NCI-H748 treated with DMSO at 0.1 percent for 48 hours (cell line): Measurements from ENCODE around the gene DOK4.

Source experiments
- DNase-seq: peaks from one replicate; lab custom pipeline; 2025; lab: John Stamatoyannopoulos, UW

DOK4 gene

DNA sequence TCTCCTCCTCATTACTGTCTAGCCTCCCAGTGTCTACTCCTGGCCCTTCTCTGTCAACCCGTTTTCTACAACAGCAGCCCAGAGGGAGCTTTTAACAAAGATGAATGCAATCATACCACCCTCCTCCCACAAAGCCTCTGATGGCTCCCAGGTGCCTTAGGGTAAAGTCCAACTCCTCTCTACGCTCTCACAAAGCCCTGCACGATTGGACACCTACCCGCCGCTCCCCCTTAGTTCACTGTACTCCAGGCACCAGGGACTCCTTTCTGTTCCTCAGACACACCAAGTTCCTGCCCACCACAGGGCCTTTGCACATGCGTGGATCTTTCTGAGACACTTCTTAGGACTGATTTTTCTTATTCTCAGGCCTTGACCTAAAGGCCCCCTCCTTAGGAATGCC is 32.6 kb upstream of the DOK4 start:
- no peak for DNase-seq

DNA sequence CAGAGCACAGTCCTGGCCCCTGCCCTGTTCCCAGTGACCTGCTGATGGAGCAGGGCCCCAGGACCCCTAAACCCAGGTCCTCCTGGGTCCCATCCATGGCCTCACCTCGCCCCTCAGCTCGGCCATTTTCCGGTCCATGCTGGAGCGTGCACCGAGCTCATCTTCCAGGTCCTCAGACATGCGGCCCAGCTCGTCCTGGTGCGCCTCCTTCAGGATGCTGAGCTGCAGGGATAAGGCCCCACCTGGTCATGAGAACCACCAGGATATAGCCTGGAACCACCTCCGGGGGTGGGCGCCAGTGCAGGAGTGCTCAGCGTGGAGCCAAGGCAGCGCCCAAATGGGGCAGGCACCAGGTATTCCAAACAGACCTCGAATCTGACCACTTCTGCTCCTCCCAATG is 32.2 kb upstream of the DOK4 start:
- DNase-seq = no peak

DNA sequence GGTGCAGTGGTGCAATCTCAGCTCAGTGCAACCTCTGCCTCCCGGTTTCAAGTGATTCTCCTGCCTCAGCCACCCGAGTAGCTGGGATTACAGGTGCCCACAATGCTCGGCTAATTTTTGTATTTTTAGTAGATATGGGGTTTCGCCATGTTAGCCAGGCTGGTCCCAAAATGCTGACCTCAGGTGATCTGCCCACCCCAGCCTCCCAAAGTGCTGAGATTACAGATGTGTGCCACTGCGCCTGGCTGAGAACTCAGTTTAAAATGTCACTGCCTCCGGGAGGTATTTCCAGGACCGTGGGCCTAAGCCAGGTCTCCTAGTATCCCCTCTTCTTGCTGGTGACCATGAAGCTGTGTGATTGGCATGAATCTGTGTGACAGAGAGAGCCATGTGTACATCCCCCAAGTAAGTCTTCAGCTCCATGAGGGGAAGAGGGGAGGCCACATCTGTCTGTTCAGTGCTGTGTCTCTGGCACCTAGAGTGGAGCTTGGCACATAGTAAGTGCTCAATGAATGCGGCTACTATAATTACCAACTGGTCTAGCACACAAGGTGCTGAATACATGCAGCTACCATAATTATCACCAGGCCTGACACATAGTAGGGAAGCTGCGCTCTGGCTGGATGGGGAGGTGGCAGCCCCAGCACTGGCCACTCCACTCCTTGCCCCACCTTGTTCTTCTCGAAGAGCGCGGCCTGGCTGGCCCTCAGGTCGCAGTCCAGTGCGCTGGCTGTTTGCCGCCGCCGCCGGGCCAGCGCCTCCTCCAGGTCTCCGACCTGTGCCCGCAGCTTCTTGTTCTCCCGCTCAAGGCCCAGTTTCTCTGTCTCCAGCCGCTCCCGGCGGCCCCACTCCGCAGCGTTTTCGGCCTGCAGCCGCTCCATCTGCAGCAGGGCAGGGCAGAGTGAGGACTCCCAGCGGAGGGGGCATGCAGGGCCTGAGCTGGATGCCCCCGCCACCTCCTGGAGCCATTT is 31.4 kb upstream of the DOK4 start:
- DNase-seq = no peak

DNA sequence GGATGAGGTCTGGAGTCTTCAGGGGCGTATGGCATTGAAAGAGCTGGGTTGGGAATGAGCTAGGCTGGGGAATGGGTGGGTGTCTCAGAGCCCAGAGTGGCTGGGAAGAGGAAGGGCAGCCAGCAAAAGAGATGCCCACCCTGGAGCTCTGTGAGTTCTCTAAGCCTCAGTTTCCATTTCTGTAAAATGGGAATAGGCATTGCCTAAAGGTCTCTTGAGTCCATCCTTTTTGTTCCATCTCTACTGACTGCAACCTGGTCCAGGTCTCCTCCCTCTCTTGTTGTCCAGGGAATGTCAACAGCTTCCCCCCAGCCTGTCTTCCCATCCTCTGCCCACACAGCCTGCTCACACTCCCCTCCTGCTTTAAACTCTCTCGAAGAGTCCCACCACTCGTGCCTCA is 30.5 kb upstream of the DOK4 start:
- DNase-seq = no peak

DNA sequence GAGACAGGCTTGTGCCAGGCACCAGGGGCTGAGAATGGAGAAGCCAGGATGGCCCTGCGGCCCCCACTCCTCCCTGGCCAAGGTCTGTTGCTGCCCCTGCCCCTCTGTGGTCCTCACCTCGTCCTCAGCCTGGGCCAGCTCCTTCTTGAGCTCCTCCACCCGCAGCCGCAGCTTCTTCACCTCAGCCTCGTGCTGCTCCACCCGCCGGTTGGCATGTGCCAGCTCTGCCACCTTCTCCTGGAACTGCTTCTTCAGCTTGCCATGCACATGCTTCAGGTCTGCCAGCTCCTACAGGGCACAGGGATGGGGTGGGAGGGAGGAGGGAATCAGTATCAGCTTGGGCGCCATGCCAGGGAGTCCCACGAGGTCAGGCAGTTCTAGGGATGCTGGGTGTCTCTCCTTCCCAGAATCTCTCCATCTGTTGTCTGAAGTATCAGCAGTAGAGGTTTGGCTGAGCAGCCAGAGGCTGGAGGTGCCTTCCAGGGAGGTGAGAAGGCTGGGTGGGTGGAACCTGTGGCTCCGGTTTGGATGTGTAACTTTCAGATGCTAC is 30.0 kb upstream of the DOK4 start:
- DNase-seq = no peak

DNA sequence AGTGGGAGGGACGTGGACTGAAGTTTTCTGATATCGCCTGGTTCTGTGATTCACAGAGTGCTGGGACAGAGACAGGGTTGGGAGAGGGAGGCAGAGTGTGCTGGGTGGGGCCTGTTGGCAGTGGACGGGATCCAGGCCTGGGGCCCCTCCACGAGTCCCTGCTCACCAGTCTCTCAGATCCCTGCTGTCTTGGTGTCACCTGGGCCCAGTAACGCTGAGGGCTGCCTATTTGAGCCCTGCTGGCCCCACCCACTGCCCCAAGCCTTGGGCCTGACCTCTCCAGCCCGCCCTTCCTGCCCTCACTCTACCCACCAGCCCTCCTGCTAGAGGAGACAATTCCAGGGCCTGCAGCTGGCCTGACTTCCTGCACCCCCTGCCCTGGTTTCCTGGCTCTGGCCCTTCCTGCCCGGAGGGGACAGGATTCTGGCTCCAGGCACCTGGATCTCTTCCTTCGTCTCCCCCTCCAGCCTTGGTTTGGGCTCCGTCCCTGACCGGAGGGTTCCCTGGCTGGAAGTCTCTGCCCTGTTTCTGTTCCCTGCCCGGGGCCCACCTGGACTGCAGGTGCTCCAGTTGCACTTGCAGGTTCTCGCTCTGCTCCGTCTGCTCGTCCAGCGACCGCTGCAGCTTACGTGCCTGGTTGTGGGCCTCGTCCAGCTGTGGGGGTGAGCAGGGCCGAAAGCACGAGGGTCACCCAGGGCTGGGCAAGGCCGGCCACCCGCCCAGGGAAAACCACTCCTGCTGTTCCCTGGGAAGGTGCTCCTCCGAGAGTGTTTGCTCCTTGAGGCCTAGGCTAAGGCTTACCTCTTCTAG is 28.7 kb upstream of the DOK4 start:
- DNase-seq = no peak

DNA sequence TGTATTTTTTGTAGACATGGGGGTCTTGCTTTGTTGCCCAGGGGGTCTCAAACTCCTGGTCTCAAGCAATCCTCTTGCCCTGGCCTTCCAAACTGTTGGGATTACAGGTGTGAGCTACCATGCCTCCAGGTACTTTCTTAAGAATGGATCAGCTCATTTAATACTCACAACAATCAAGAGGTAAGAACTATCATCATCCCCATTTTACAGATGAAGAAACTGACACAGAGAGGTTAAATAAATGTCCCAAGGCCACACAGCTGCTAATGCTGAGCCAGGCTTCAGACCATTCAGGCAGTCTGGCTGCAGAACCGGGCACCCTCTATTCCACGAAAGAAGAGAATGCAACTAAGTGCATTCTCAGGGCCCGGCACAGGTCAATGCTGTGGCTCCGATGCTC is 28.1 kb upstream of the DOK4 start:
- DNase-seq = no peak

DNA sequence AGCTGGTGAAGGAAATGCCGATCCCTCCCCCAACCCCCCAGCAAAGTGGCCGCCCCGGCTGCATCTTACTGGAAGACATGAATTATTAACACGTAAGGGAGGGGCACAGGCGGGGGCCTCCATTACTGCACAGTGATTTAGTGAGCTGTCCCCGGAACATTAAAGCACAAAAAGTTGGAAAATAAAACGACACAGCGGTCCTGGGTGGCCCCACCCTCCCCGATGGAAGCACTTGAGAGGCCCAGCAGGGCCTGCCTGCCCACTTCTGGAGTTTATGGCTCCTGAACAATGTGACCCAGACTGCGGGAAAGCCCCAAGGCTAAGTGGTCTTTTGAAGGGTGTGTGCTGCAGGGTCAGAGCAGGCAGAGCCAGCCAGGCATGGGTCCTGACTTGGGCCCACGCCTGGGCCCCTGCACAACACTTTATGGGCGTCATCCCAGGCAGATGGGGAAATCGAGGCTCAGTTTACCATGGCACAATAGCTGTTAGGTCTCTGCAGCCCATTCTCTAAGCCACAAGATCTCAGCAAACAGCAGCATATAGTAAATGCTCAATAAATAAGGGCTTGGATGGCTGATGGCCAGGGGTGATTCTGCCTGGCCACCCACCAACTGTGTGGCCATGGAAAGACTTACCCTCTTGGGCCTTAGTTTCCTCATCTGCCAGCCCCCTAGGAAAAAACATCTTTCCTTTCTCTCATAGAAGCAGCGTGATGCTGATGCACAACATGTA is 27.2 kb upstream of the DOK4 start:
- no peak for DNase-seq

DNA sequence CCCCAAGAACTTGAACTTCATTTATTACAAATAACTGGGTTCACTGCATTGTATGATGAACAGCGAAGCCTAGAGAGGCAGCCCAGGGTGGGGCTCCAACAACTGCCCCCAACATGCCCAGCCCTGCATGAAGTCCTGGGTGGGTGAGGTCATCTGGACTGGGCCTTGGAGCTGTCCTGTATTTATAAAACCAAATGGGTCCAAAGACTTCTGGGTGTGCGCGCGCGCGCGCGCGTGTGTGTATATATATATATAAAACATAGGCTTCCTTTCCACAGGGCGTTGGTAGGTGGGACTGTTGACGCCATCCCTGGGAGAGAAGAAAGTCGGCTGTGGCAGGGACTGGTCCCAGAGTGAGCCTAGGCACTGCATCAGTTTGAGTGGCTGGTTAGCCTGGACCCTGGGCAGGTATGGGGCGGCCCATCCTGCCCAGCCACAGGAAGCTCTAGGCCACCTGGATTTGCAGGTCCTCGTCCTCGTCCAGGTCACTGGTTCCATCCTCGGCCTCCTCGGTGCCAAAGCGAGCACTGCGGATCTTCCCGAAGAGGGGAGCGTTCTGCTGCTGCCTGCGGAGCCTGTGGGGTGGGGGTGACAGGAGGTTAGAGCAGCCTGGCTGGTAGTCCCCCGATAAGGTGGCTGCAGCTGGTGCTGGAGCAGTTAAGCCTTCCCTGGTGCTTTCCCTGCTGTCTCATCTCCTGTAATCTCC is 26.2 kb upstream of the DOK4 start:
- no peak for DNase-seq

DNA sequence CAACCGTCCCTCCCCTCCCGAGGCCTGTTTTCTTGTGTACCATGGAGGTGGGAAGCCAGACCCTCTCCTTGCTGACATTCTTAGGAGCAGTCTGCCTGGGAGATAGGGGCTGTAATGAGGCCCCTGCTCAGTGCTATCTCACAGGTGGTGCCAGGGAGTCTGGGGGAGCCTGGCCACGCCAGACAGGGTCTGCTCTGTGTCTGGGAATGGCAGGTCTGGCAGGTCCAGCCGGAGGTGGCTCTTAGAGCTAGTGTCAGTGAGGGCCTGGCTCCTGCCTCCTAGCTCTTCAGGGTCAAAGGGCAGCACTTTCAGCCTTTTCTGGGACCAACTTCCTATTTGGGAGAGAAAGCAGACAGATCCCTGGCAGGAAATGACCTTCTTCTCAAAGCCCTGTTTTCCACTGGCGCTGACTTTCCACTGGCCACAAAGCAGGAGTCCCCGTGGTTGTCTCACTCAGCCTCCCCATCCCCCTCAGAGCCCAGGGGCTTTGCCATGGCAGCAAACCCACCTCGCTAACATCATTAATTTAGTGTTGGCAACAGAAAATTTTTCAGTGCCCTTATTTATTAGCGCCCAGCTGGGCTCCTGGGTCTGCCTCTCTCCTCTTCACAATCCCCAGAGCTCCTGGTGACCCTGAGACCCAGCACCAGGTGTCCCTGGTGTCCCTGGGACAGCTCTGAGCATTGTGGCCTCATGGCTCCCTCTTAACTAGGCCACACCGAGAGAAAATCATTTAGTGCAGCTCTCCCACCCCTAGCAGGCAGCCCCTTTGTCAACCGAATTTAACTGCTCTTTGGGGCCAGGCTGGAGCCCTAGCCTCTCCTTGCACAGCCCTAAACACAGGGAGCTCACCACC is 24.0 kb upstream of the DOK4 start:
- DNase-seq = no peak

DNA sequence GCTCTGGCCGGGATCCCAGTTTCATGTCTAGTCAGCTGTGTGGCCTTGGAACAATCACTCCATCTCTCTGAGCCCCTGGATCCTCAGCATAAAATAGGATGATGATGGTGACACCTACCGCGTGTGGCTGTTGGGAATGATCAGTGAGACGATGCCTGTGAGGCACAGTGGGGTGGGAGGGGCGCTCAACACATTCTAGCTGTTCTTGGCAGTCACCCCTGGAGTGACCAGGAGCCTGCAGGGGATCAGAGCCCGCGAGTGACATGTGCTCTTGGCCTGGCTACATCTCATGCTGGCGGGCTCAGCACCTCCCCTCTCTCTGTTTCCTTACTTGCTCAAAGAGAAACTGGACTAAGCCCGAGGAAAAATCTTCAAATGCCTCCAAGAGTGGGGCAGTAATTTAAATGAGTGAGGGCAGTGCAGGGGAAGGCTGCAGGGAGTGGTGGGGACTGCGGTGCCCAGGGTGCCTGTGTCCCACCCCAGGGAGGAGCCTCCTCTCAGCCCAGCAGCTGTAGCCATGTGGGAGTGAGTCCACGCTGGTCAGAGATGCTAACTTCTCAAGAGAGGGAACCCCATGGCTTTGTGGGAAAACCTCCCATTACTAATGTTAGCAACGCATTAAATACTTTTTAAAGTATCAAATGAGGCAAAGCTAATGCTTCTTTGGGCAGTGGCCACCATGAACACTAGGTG is 23.1 kb upstream of the DOK4 start:
- DNase-seq = no peak

DNA sequence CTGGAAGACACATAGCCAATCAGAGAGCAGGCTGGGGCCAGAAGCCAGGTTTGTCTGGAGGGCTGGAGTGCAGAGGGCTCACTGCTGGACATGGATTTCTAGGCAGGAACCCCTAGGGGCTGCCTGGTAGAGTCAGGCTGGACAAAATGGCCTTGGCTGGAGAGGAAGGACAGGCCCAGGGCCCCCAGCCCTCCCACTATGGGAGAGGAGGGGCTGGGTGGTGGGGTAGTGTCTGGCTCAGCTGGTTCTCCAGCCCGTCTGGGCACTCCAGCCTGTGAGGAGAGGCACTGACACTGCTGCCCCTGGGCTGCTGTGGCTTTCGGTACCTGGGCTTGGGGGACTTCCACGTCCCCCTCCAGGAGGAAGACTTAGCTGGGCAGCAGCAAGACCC is 21.7 kb upstream of the DOK4 start:
- DNase-seq = no peak

DNA sequence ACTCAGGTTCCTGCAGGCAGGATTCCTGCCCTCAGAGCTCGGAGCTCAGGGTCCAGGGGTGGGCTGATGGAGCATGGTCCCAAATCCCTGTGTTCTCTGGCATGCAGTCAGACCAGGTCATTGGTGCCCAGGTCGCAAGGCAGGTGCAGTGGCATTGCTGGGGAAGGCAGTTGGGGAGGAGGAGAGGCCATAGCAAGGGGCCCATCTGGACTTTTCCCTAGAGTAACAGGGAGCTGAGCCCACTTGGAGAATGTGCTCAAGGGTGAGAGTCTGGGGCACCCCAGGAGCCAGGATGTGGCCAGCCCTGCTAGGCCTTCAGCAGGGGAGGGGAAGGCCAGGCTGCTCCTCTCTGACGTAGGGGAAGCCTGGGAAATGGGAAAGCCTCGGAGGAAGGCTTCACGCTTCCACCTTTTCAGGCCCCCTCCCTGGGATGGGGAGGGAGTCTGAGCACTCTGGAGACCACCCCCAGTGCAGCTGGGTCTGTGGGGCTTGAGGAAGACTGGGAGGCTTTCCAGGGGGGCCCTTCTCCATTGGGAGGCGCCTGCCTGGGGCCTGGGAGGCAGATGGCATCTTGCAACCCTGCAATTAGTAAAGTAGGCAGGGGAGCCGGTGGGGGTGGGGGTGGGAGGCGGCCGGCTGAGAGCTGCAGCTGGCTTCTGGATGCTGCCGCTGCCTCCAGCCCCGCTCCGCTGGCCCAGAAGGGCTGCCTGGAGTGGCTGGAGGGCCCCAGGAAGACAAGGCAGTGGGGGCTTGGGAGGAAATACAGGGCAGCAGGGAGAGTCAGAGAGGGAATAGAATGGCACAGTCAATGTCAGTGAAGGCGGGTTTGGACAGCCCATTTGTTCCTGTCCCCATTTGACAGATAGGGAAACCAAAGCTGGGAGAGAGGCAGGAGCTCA is 21.1 kb upstream of the DOK4 start:
- DNase-seq = no peak

DNA sequence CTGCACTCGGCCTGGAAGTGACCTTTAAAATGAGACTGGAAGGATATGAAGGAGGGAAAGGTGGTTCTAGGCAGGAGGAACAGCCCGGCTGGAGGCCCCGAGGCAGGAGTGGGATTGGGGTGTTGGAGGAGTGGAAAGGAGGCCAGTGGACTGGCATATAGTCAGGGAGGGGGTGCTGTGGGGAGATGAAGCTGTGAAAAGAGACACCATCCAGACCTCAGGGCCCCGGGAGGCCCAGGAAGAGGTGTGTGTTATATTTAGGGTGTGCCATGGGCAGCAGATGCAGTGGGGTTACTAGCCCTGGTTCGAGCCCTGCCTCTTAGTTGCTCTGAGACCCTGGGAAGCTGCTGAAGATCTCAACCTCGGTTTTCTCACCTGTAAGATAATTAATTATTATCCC is 18.9 kb upstream of the DOK4 start:
- no peak for DNase-seq

DNA sequence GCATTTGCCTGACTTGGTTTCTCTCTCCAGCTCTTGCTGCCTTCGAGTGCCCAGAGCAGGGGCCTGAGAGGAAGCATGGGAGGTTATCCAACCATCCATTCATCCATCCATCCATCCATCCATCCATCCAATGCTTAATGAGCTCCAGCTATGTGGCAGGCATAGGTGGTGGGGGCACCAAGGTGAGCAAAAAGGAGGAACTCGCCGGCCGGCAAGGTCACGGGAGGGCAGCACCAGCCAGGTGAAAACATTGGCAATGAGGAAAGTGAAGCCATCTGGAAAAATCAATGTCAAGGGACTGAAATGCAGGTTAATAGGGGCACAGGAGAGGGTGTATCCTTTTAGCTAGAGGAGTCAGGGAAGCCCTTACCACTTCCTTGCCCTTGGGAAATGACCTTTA is 18.2 kb upstream of the DOK4 start:
- DNase-seq = no peak

DNA sequence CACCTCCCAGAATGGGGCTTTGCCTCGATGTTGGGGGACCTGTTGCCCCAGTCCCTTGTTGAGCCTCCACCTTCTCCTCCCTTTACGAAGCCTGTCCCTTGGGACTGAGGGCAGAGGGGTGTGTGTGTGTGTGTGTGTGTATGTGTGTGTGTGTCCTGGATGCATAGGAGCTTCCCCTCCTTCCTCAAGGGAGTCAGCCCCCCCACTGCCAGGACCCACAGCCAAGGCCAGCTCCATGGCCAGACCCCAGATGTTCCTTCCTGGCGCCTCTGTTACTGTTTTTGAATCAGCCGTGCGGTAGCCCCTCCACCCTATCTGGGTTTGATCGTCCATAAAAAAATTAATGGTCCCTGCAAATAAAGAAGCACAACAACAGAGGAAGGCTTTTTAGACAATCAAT is 17.7 kb upstream of the DOK4 start:
- no peak for DNase-seq

DNA sequence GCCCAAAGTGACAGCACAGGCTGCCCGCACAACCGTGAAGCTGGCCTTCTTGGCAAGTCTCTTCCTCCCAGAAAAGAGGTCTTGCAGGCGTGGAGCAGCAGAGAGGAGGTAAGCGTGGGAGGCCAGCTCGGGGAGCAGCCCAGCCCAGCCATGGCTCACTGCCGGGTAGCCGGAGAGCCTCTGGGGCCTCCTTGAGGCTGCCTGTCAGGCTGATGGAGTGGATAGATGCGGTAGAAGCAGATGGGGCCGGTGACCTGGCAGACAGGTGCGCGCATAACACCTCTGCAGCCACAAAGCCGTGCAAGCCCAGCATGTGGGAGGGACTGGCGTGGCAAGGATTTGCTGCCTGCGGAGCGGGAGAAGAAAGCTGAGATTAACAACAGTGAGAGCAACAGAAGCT is 17.1 kb upstream of the DOK4 start:
- DNase-seq = no peak

DNA sequence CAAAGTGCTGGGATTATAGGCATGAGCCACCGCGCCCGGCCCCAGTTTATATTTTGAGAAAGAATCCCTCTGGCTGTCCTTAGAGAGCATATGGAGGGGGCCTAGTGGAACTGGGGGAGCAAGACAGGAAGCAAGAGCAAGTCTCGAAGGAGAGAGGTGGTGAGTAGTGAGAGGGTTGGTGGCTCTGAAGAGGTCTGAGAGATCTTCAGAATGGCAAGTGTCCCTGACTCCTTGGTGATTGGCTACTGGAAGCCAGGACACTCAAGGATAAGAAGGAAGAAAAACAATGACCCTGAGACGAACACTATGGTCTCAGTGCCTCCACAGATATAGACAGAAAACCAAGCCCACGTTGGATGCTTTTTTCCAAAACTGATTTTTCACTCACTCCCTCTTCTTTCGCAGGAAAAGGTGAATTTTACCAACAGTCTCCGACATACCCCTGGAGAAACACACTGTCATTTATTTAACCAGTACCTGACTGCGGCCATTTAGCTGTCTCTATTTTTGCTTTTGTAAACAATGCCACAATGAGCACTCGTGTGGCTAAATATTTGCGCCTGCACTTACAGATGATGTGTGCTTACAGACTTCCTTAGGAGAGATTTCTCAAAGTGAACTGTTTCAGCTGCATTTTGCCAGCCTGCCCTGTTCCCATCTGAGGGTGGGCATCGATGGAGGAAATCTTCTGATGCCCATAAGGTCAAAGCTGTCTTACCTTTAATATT is 15.9 kb upstream of the DOK4 start:
- peak; percentile 30 for DNase-seq
